A673 (cell line): Measurements from ENCODE around the gene RNF41. TPM values are rescaled to one million over a fixed set of nuclear protein-coding genes. Genes with fewer than 3 reads are reported as not detected.

Experiments used
- BruUV-seq: library from RNA; stranded (reverse); fragments of 400-500 nt; replicated peaks from 2 replicates; lab custom pipeline; 2021; lab: Mats Ljungman, UMichigan
- CTCF ChIA-PET: fragments of 300-600 bp; sonication (Branson Sonifier 250); formaldehyde crosslinking; loops from one replicate; lab custom pipeline; 2022; ENCODE audit warnings: antibody characterized with exemption; lab: Charles Lee
- POLR2A ChIA-PET: fragments of 300-600 bp; sonication (Branson Sonifier 250); formaldehyde crosslinking; loops from one replicate; lab custom pipeline; 2022; ENCODE audit warnings: antibody characterized with exemption; ENCODE audit not compliant: low non-redundant PET; lab: Charles Lee
- DNase-seq: peaks from one replicate; pipeline ENCODE4 v3.0.0-alpha.2; 2015; ENCODE audit warnings: low spot score
- H3K27ac ChIP-seq: fragments of 200-600 bp; sonication (generic); 2 replicates; pipeline ENCODE4 v1.5.1; 2016; ENCODE audit warnings: mixed run types, low read depth, mild to moderate bottlenecking, mixed read lengths, antibody characterized with exemption, low read length; ENCODE audit not compliant: poor library complexity, severe bottlenecking
- H3K27me3 ChIP-seq: fragments of 200-600 bp; sonication (generic); replicated peaks from 2 replicates; pipeline ENCODE4 v1.6.1; 2017; ENCODE audit warnings: mixed run types, low read depth, mild to moderate bottlenecking, mixed read lengths, antibody characterized with exemption, low read length; ENCODE audit not compliant: insufficient read depth, poor library complexity
- H3K36me3 ChIP-seq: fragments of 200-600 bp; sonication (generic); 2 replicates; pipeline ENCODE4 v1.6.1; 2016; ENCODE audit warnings: mixed run types, mild to moderate bottlenecking, mixed read lengths, antibody characterized with exemption, low read length; ENCODE audit not compliant: insufficient read depth, poor library complexity, severe bottlenecking
- H3K4me1 ChIP-seq: fragments of 200-600 bp; sonication (generic); 2 replicates; pipeline ENCODE4 v1.6.1; 2017; ENCODE audit warnings: mixed run types, mild to moderate bottlenecking, mixed read lengths, antibody characterized with exemption, low read length; ENCODE audit not compliant: insufficient read depth, poor library complexity, severe bottlenecking
- H3K4me3 ChIP-seq: fragments of 200-600 bp; sonication (generic); 2 replicates; pipeline ENCODE4 v1.5.1; 2016; ENCODE audit warnings: low read depth, mixed run types, mild to moderate bottlenecking, mixed read lengths, low read length; ENCODE audit not compliant: poor library complexity, severe bottlenecking
- H3K9me3 ChIP-seq: fragments of 200-600 bp; sonication (generic); 2 replicates; pipeline ENCODE4 v1.6.1; 2016; ENCODE audit warnings: mixed run types, low read depth, mild to moderate bottlenecking, mixed read lengths, antibody characterized with exemption, low read length; ENCODE audit not compliant: poor library complexity, severe bottlenecking
- CTCF ChIP-seq: fragments of 300-800, 200-600 bp; sonication (generic); conservative IDR thresholded peaks from 2 replicates; pipeline ENCODE4 v1.5.1; 2017; ENCODE audit warnings: low read depth, mild to moderate bottlenecking, antibody characterized with exemption, low read length, moderate library complexity, mixed read lengths
- EZH2 ChIP-seq: fragments of 200-600 bp; sonication (generic); IDR thresholded peaks from 2 replicates; pipeline ENCODE4 v1.6.1; 2017; ENCODE audit warnings: borderline replicate concordance, low read depth, mild to moderate bottlenecking, mixed read lengths, antibody characterized with exemption, low read length; ENCODE audit not compliant: poor library complexity, severe bottlenecking
- intact Hi-C: fragments of 100-400 bp; cut with micrococcal nuclease; formaldehyde crosslinking; loops from one replicate; pipeline ENCODE4 v1.10.0; 2022; ENCODE audit not compliant: unreplicated experiment
- total RNA-seq: library from RNA; stranded (reverse); gene quantifications from 2 replicates; pipeline ENCODE4 v1.2.3, GENCODE V29; 2021

RNF41 gene
- total RNA-seq, 1 experiment from 2014 or later, result 48.1 TPM

- ChIA-PET CTCF (no interaction called here), POLR2A (no interaction called here)
- Histone ChIP-seq H3K4me1 (peaks cover 13% of the 10 kb centered on the region), H3K4me3 (no peak overlapping the region), H3K36me3 (peaks cover 48% of the 10 kb centered on the region), H3K27ac (no peak overlapping the region), H3K9me3 (no peaks in the 10 kb centered on the region), H3K27me3 (no peaks in the 10 kb centered on the region)
- no TSS peak for BruUV-seq
- DNase-seq, result no peak
- TF ChIP-seq EZH2 (no peak), CTCF (no peak)
- intact Hi-C loops, result loop anchor here (10.0 kb wide), 1 partner anchor 142 kb away; the partner anchor contains the start of gene RPS26
These were observed 34.8 kb downstream of the RNF41 start for GRCh38 chr12:56186957-56187356.

- H3K36me3 ChIP-seq, result peaks cover 82% of the 10 kb centered on the region
- no TSS peak for BruUV-seq
- H3K27me3 ChIP-seq, result no peaks in the 10 kb centered on the region
- no peak for DNase-seq
- H3K9me3 ChIP-seq, result no peaks in the 10 kb centered on the region
- intact Hi-C loops, result no loop called here
- ChIA-PET POLR2A (no interaction called here), CTCF (no interaction called here)
- H3K27ac ChIP-seq, result no peak overlapping the region
- H3K4me3 ChIP-seq, result no peak overlapping the region
- no peaks in the 10 kb centered on the region for H3K4me1 ChIP-seq
- no peak for TF ChIP-seq CTCF
- TF ChIP-seq EZH2, result no peak
These were observed 43.4 kb downstream of the RNF41 start for GRCh38 chr12:56178347-56178746.

GRCh38 chr12:56172839-56173238 is 48.9 kb downstream of the RNF41 start:
- H3K4me3 ChIP-seq, result no peak overlapping the region
- H3K4me1 ChIP-seq, result no peaks in the 10 kb centered on the region
- no TSS peak for BruUV-seq
- intact Hi-C loops, result no loop called here
- POLR2A ChIA-PET, result no interaction called here
- H3K27me3 ChIP-seq, result no peaks in the 10 kb centered on the region
- no peak overlapping the region for H3K27ac ChIP-seq
- H3K36me3 ChIP-seq, result peaks cover 81% of the 10 kb centered on the region
- TF ChIP-seq EZH2 (no peak), CTCF (no peak)
- CTCF ChIA-PET, result no interaction called here
- no peak for DNase-seq
- no peaks in the 10 kb centered on the region for H3K9me3 ChIP-seq
